Bronchial epithelial cell (primary cell): ENCODE results near the gene RASGRF2. TPM values are rescaled to one million over a fixed set of nuclear protein-coding genes. Genes with fewer than 3 reads are reported as not detected.

Source experiments
- DNase-seq: peaks from one replicate; pipeline ENCODE4 v3.0.0-alpha.2; 2010; ENCODE audit warnings: low read depth
- FAIRE-seq: peaks from 2 replicates; lab custom pipeline; 2011; peaks lifted over from hg19 to GRCh38; lab: Jason Lieb, UNC
- H3K27me3 ChIP-seq: 2 replicates; pipeline ENCODE4 v1.5.1; 2011; ENCODE audit warnings: low read length; ENCODE audit not compliant: control insufficient read depth, insufficient read depth
- H3K36me3 ChIP-seq: 2 replicates; pipeline ENCODE4 v1.5.1; 2011; ENCODE audit warnings: low read length; ENCODE audit not compliant: control insufficient read depth, insufficient read depth
- H3K4me3 ChIP-seq: 2 replicates; pipeline ENCODE4 v1.5.1; 2011; ENCODE audit warnings: mild to moderate bottlenecking, low read depth, low read length, control low read depth
- CTCF ChIP-seq: IDR thresholded peaks from 2 replicates; pipeline ENCODE4 v1.5.1; 2011; ENCODE audit warnings: mild to moderate bottlenecking, moderate library complexity, low read length, control low read depth, inconsistent platforms; ENCODE audit not compliant: insufficient read depth, severe bottlenecking
- total RNA-seq: library from RNA; depleted of rRNA; stranded (reverse); fragments of >200 nt; gene quantifications from 2 replicates; pipeline ENCODE4 v1.2.1, GENCODE V29; 2014

RASGRF2 gene
- total RNA-seq, 1 donor from 2014 or later: 0.53 TPM

- TF ChIP-seq CTCF: no peak
- Histone ChIP-seq H3K4me3 (no peak overlapping the region), H3K27me3 (no peaks in the 10 kb centered on the region), H3K36me3 (no peaks in the 10 kb centered on the region)
- FAIRE-seq: no peak
- no peak for DNase-seq
These were observed 40.4 kb upstream of the RASGRF2 start for GRCh38 chr5:80919678-80920196.

DNA sequence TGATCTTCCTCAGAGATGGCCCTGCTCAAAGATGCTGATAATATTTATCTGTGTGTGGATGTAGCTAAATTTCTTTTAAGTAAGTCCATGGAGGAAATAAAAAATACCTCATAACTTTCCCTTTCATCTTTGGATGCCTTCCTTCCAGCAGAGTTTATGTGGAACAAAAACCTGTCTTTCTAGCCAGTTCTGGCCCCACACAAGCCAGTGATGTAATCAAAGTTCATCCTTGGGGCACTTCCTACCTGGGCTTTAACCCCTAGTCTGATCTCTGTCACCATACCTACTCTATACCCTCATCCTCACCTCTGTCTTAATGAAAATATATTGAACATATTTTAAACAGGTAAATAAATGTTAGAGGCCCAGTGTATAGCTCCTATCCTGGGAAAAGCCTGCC is 39.8 kb upstream of the RASGRF2 start:
- Histone ChIP-seq H3K36me3 (no peaks in the 10 kb centered on the region), H3K4me3 (no peak overlapping the region), H3K27me3 (no peaks in the 10 kb centered on the region)
- DNase-seq (no peak), FAIRE-seq (no peak)
- TF ChIP-seq CTCF: no peak

DNA sequence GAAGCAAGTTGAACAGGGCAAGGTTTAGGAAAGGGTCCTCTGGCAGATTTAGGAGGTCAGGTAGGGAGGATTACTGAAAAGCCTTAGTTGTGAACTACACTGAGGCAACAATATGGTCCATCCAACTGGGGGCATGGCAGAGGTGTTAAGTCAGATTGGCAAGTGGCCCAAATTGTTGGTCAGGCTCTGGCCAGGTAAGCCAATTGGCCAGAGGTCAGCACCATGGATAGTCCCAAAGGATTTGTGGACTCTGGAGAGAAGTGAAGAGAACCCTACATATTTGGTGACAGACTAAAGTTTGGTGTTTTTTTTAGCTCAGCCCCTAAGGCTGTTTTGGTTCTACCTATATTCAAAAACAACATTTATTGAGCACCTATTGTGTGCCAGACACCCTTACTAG is 39.1 kb upstream of the RASGRF2 start:
- FAIRE-seq: no peak
- TF ChIP-seq CTCF: no peak
- Histone ChIP-seq H3K27me3 (no peaks in the 10 kb centered on the region), H3K36me3 (no peaks in the 10 kb centered on the region), H3K4me3 (no peak overlapping the region)
- no peak for DNase-seq

- DNase-seq: no peak
- no peak for TF ChIP-seq CTCF
- H3K27me3 ChIP-seq: no peaks in the 10 kb centered on the region
- FAIRE-seq: no peak
- H3K36me3 ChIP-seq: no peaks in the 10 kb centered on the region
- no peak overlapping the region for H3K4me3 ChIP-seq
These were observed 34.2 kb upstream of the RASGRF2 start for GRCh38 chr5:80925931-80926330.

DNA sequence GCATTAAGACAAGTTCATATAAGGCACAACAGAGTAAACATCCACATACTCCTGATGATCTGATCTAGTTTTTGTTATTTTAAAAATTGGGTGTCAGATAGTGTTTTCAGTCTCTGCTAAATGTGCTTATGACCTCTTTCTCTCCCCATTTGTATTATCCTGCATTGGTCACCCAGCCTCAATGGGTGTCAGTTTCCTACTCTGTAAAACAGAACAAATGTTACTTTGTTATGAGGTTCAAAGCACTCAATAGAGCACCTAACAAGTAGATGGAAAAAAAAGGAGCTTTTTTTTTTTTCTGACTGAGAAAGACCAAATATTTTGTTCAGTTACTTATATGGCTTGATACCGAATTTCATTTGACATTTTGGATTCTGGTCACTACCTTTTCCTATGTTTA is 33.6 kb upstream of the RASGRF2 start:
- FAIRE-seq: no peak
- no peaks in the 10 kb centered on the region for H3K27me3 ChIP-seq
- no peak for TF ChIP-seq CTCF
- no peak overlapping the region for H3K4me3 ChIP-seq
- no peak for DNase-seq
- H3K36me3 ChIP-seq: no peaks in the 10 kb centered on the region

DNA sequence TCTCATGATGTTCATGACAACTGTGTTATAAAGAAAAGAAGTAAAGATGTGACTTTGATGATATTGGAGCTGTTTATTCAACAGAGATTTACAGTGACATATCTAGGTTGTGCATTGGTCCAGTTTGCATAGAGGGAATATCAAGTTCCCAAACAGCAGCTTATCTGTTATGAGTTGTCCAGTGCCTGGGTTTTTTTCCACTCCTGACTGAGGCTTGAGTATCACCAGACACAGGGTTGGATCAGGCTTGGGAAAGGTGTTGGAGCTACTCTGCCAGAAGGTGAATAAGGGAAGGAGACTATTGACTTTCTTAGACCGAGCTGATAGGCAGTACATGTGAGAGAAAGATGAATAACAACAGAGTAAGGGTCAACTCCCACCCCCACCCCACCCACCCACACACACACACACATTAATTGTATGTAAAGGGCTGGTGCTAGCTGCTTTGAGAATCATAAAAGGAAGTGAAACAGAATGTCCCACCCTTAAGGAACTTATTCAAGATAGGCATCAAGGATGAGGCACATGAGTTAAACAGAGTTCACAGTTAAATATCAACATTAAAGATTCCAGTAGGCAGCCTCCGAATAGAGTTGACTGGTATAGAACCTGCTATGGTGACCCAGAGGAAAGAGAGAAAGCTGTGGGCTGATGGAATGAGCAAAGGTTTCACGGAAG is 33.0 kb upstream of the RASGRF2 start:
- H3K27me3 ChIP-seq: no peaks in the 10 kb centered on the region
- no peaks in the 10 kb centered on the region for H3K36me3 ChIP-seq
- TF ChIP-seq CTCF: no peak
- DNase-seq: no peak
- H3K4me3 ChIP-seq: no peak overlapping the region
- no peak for FAIRE-seq
